Thyroid gland (tissue), 4 donors: ENCODE measurements around the gene RELT. TPM values are rescaled to one million over a fixed set of nuclear protein-coding genes. Genes with fewer than 3 reads are reported as not detected.

ENCODE experiments used
- DNase-seq, 2 donors: peaks; one replicate each; pipeline ENCODE4 v3.0.0-alpha.2; 2019
- H3K27ac ChIP-seq, 3 donors: fragments of 200-600 bp; sonication (generic); 1 replicate in 2 of 3; 2 replicates in 1 of 3; pipeline ENCODE4 v1.5.1; 2016 to 2019; ENCODE audit warnings: mild to moderate bottlenecking in 1 of 3, moderate library complexity in 1 of 3
- H3K27me3 ChIP-seq: fragments of 200-600 bp; sonication (generic); one replicate; pipeline ENCODE4 v1.5.1; 2019
- H3K36me3 ChIP-seq, 2 donors: fragments of 200-600 bp; sonication (generic); one replicate each; pipeline ENCODE4 v1.5.1; 2016 to 2019
- H3K4me1 ChIP-seq, 2 donors: fragments of 200-600 bp; sonication (generic); one replicate each; pipeline ENCODE4 v1.5.1; 2017 to 2019
- H3K4me3 ChIP-seq, 3 donors: fragments of 200-600 bp; sonication (generic); replicated peaks in 1 of 3; 1 replicate in 2 of 3; 2 replicates in 1 of 3; pipeline ENCODE4 v1.5.1; 2016; ENCODE audit warnings: mild to moderate bottlenecking in 1 of 3
- H3K9me3 ChIP-seq: fragments of 200-600 bp; sonication (generic); one replicate; pipeline ENCODE4 v1.5.1; 2017
- CTCF ChIP-seq, 6 experiments: fragments of 200-600 bp in 3 of 6; fragments of 450-650 bp in 3 of 6; sonication (generic) in 3 of 6; IDR thresholded peaks; one replicate each; pipeline ENCODE4 v1.5.1; 2016 to 2019; ENCODE audit warnings: antibody characterized with exemption in 6 of 6, mild to moderate bottlenecking in 2 of 6, inconsistent platforms in 1 of 6, moderate library complexity in 1 of 6
- POLR2A ChIP-seq, 2 donors: fragments of 450-650 bp; IDR thresholded peaks; one replicate each; pipeline ENCODE4 v1.6.1; 2017; ENCODE audit warnings: antibody characterized with exemption in 2 of 2, mild to moderate bottlenecking in 2 of 2, moderate library complexity in 1 of 2
- WGBS, 2 donors: methylation state at CpG; one replicate each; pipeline ENCODE4 v1.1.5; 2017; 5-methylcytosine and 5-hydroxymethylcytosine counted together
- intact Hi-C: fragments of 100-400 bp; cut with DNase I; formaldehyde crosslinking; loops from one replicate; pipeline ENCODE4 v1.15.1; 2023
- total RNA-seq, 4 donors: library from RNA; depleted of rRNA; stranded (reverse); fragments of >200 nt; gene quantifications; one replicate each; pipeline ENCODE4 v1.2.3, GENCODE V29; 2016

Gene RELT
- total RNA-seq, 4 donors from 2014 or later, result 1.6 to 3.5 (median 1.9) TPM

GRCh38 chr11:73393011-73393380 is 16.8 kb downstream of the RELT start:
- DNase-seq, result no peak
- Histone ChIP-seq H3K4me3 (no peak overlapping the region), H3K27me3 (no peaks in the 10 kb centered on the region), H3K4me1 (peaks cover 0 to 4% of the 10 kb centered on the region in 2 donors), H3K36me3 (no peaks in the 10 kb centered on the region), H3K9me3 (no peaks in the 10 kb centered on the region), H3K27ac (no peak overlapping the region)
- TF ChIP-seq CTCF (IDR thresholded peaks at IDR 0.05) (no peak), POLR2A (IDR thresholded peaks at IDR 0.05) (no peak)
- 88 to 98% methylated on average over 3 to 5 of the region's 7 CpGs for WGBS, 2 donors
- intact Hi-C loops, result loop anchor here (5.0 kb wide), 2 partner anchors 51 to 96 kb away; no protein-coding TSS in a partner anchor

- H3K4me1 ChIP-seq, result no peaks in the 10 kb centered on the region
- TF ChIP-seq POLR2A (IDR thresholded peaks at IDR 0.05) (no peak), CTCF (IDR thresholded peaks at IDR 0.05) (peak; percentile 14 to 86 (median 78))
- no peaks in the 10 kb centered on the region for H3K9me3 ChIP-seq
- intact Hi-C loops, result loop anchor here (5.0 kb wide), 2 partner anchors 51 to 96 kb away; no protein-coding TSS in a partner anchor
- no peak overlapping the region for H3K4me3 ChIP-seq
- no peaks in the 10 kb centered on the region for H3K36me3 ChIP-seq
- WGBS, 2 donors, result 76 to 85% methylated on average over 13 to 14 of the region's 16 CpGs
- no peaks in the 10 kb centered on the region for H3K27me3 ChIP-seq
- peak; percentile 75 for DNase-seq
- no peak overlapping the region for H3K27ac ChIP-seq
Observed at GRCh38 chr11:73393479-73394415, 17.5 kb downstream of the RELT start.

GRCh38 chr11:73394416-73395296 is 18.5 kb downstream of the RELT start:
- Histone ChIP-seq H3K4me1 (no peaks in the 10 kb centered on the region), H3K27me3 (no peaks in the 10 kb centered on the region), H3K27ac (no peak overlapping the region), H3K4me3 (no peak overlapping the region), H3K36me3 (no peaks in the 10 kb centered on the region), H3K9me3 (no peaks in the 10 kb centered on the region)
- no peak for DNase-seq
- intact Hi-C loops, result loop anchor here (5.0 kb wide), 3 partner anchors 52 to 268 kb away; no protein-coding TSS in a partner anchor
- TF ChIP-seq POLR2A (IDR thresholded peaks at IDR 0.05), result no peak
- no peak for TF ChIP-seq CTCF (IDR thresholded peaks at IDR 0.05)
- WGBS, 2 donors, result 93% methylated on average over 24 to 27 of the region's 34 CpGs

GRCh38 chr11:73395297-73396208 is 19.4 kb downstream of the RELT start:
- intact Hi-C loops, result loop anchor here (5.0 kb wide), 1 partner anchor 267 kb away; no protein-coding TSS in a partner anchor
- no peaks in the 10 kb centered on the region for H3K4me1 ChIP-seq
- no peaks in the 10 kb centered on the region for H3K9me3 ChIP-seq
- no peak overlapping the region for H3K27ac ChIP-seq
- 91 to 92% methylated on average over 11 to 19 of the region's 22 CpGs for WGBS, 2 donors
- no peak for TF ChIP-seq POLR2A (IDR thresholded peaks at IDR 0.05)
- TF ChIP-seq CTCF (IDR thresholded peaks at IDR 0.05), result no peak
- no peak for DNase-seq
- H3K36me3 ChIP-seq, result no peaks in the 10 kb centered on the region
- H3K4me3 ChIP-seq, result no peak overlapping the region
- H3K27me3 ChIP-seq, result no peaks in the 10 kb centered on the region
